HG02852 (cell line): Measurements from ENCODE around the gene TOMM40L.

Experiments
- ATAC-seq: cut with Tn5 transposase; IDR thresholded peaks from one replicate; pipeline ENCODE4 v1.9.1; 2021; ENCODE audit warnings: mild to moderate bottlenecking, moderate library complexity; ENCODE audit not compliant: unreplicated experiment

The TOMM40L gene

GRCh38 chr1:161225534-161226319 lies at the start of gene TOMM40L:
Gene TOMM40L, plus strand, starts transcription at chr1:161226060. Its CDS starts 430 bp downstream, at chr1:161226490.
- ATAC-seq: peak; percentile 97

GRCh38 chr1:161176468-161177111 lies 49.3 kb upstream of the TOMM40L start:
- ATAC-seq: no peak

- peak; percentile 87 for ATAC-seq
Measured at GRCh38 chr1:161177112-161177935, 48.5 kb upstream of the TOMM40L start, which contains the start of gene B4GALT3. Gene B4GALT3, minus strand, starts transcription at chr1:161177507. Its CDS starts 1,447 bp downstream, at chr1:161176060.

- no peak for ATAC-seq
Measured at GRCh38 chr1:161177936-161178244, 48.0 kb upstream of the TOMM40L start.

GRCh38 chr1:161179698-161180097 lies 46.2 kb upstream of the TOMM40L start:
- ATAC-seq: no peak

- no peak for ATAC-seq
Measured at GRCh38 chr1:161180639-161181038, 45.2 kb upstream of the TOMM40L start.

- no peak for ATAC-seq
Measured at GRCh38 chr1:161182214-161182613, 43.6 kb upstream of the TOMM40L start.

- ATAC-seq: peak; percentile 67
Measured at GRCh38 chr1:161185282-161185682, 40.6 kb upstream of the TOMM40L start.

- peak; percentile 31 for ATAC-seq
Measured at GRCh38 chr1:161185732-161186311, 40.0 kb upstream of the TOMM40L start.

GRCh38 chr1:161187311-161187710 lies 38.5 kb upstream of the TOMM40L start:
- no peak for ATAC-seq

GRCh38 chr1:161188381-161188780 lies 37.5 kb upstream of the TOMM40L start:
- no peak for ATAC-seq

GRCh38 chr1:161189036-161189435 lies 36.8 kb upstream of the TOMM40L start:
- no peak for ATAC-seq

- ATAC-seq: no peak
Measured at GRCh38 chr1:161190962-161191521, 34.8 kb upstream of the TOMM40L start.

GRCh38 chr1:161191971-161192370 lies 33.9 kb upstream of the TOMM40L start:
- no peak for ATAC-seq

GRCh38 chr1:161192476-161193465 lies 33.1 kb upstream of the TOMM40L start:
- peak; percentile 69 for ATAC-seq

- no peak for ATAC-seq
Measured at GRCh38 chr1:161193561-161194235, 32.2 kb upstream of the TOMM40L start.

- ATAC-seq: no peak
Measured at GRCh38 chr1:161195171-161195570, 30.7 kb upstream of the TOMM40L start.

GRCh38 chr1:161196111-161196510 lies 29.7 kb upstream of the TOMM40L start:
- no peak for ATAC-seq
